NK-92 treated with Interleukin-12 subunit alpha and Interleukin-12 subunit beta, amount 100 ng/mL, for 24 hours (cell line): ENCODE data around the gene MROH8.
"Not testable (repeated sequence)": the region's sequence is repeated elsewhere in the genome, so short reads cannot be mapped to it uniquely, and the experiment has no call there.

Experiments
- DNase-seq: peaks from one replicate; lab custom pipeline; 2025; lab: John Stamatoyannopoulos, UW

The MROH8 gene

DNA sequence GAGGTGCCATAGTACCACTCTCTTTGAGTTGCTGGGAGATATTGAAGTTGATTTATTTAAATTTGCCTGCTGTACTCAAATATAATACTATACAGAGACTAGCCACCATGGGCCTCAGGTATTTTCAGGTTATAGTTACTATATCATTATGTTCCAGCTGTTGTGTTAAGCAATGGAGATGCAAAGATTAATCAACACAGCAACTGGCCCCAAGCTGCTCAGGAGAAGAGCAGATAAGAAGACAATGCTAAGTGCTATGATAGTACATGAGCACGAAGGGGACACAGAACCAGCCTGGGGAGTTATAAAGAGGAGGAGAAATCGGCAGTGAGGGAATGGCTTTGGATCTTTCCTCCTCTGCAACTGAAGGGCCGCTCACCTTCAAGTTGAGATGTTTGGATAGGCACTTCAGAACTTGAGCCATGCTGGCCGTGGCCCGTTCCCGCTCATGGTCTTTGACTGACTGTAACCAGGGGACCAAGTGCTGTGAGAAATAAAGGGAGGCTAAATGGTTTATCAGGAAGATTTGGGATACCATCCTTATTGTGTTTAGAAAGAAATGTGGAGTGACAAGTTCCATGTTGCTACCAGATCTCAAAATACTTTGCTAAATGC, 24.6 kb downstream of the MROH8 start:
- no peak for DNase-seq

DNA sequence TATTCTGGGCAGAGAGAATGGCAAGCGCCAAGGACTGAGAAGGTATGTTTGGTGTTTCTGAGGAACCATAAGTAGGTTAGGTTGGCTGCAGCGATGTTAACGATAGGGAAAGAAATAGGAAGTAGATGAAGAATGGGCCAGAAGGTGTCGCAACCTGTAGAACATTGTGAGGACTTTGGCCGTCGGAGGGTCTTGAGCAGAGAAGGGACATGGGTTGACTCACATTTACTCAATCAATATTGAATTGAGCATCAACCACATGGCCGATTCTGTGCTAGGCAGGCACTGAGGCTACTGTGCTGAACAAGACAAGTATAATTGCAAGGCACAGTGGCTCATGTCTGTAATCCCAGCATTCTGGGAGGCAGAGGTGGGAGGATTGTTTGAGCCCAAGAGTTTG, 27.1 kb downstream of the MROH8 start:
- no peak for DNase-seq

DNA sequence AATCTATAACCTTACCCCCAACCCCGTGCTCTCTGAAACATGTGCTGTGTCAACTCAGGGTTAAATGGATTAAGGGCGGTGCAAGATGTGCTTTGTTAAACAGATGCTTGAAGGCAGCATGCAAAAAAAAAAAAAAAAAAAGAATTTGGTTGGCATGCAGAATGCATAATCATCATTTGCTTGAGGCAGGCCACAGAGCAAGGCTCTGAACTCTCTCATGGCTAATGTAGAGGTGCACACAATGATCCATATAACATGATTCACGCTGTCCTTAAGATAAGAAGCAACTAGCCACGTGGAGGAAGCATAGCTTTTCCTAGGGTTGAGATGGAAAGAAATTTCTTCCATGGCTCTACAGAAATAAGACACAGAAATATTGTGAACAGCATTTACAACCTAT, 27.8 kb downstream of the MROH8 start:
- DNase-seq: no peak

DNA sequence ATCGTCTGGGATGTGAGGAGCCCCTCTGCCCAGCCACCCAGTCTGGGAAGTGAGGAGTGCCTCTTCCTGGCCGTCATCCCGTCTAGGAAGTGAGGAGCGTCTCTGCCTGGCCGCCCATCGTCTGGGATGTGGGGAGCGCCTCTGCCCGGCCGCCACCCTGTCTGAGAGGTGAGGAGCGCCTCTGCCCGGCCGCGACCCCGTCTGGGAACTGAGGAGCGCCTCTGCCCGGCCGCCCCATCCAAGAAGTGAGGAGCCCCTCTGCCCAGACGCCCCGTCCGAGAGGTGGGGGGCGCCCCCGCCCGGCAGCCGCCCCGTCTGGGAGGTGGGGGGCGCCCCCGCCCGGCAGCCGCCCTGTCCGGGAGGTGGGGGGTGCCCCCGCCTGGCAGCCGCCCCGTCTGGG, 28.5 kb downstream of the MROH8 start:
- not testable (repeated sequence) for DNase-seq

DNA sequence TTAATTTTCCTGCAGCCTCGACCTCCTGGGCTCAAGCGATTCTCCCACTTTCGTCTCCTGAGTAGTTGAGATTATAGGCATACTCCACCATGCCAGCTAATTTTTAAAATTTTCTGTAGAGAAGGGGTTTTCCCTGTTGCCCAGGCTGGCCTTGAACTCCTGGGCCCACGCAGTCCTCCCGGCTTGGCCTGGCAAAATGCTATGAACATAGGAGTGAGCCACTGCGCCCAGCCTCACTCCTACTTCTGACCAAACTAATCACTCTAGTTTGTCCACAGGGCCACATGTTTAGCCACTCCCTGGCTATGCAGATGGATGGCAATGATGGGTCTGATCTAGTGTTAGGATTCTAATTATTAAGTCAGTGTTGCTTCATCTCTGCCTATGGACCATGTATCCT, 32.1 kb downstream of the MROH8 start:
- DNase-seq: no peak

DNA sequence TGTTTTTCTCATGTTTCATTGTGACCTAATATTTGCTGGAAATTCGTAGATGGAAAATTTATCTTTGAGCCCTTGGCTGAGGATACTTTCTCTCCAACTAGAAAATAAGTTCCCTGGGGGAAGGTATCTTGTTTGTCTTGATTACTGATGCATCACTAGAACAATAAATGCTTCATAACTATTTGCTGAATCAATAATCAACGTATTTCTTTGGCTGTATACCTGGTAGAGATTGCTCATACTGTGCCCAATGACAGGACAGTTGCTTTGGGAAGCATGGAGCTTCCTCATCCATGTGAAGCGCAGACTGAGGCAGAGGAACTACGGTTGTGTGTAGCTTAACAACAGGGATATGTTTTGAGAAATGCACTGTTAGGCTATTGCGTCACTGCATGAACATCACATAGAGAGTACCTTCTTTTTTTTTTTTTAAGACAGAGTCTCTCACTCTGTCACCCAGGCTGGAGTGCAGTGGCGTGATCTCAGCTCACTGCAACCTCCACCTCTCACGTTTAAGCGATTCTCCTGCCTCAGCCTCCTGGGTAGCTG, 34.4 kb downstream of the MROH8 start:
- no peak for DNase-seq

DNA sequence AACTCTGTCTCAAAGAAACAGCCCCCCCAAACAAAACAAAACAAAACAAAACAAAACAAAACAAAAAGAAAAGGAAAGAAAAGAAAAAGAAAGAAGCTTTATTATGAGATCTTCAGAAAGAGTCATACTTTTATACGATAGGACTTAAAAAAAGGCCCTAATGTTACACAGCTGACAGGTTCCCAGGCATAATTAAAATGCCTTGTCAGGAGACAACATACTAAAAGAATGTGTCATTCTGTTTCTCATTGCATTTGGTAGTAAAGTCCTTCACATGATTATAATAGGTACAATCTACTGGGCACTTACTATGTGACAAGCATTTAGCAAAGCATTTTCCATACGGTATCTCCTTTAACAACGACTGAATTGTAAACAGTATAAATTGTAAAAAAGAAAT, 36.6 kb downstream of the MROH8 start:
- DNase-seq: no peak

DNA sequence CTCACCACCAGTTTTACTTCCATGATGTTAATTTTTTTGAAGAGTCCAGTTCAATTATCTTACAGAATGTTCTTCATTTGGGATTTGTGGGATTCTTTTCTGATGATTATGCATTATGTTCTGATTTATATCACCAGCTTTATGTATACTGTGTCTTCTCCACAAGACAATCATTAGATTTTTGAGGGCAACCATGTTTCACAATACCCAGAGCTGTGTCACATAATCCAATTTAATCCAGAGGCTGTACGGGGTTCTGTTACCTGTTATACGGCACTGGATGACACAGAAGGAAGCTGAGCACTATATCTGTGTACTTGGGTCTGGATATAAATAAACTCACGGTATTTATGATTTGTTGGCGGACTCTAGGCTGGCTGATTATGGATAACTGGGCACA, 41.8 kb downstream of the MROH8 start:
- DNase-seq: no peak

DNA sequence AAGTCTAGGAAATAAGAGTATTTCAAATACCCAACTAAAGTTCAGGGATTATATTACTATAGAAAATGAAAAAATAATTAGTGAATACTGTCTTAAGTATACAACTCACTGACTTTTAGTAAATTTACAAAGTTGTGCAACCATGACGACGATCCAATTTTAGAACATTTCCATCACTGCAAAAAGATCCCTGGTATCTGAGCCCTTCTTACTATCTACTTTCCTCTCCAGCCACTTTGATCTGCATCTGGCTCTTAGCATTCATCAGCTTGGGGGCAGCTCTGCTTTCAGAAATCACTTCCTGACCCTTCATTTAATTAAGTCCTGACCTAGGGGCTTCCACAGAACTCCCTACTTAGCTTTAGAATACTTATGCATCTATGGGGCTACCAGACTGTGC, 45.4 kb downstream of the MROH8 start:
- DNase-seq: no peak

DNA sequence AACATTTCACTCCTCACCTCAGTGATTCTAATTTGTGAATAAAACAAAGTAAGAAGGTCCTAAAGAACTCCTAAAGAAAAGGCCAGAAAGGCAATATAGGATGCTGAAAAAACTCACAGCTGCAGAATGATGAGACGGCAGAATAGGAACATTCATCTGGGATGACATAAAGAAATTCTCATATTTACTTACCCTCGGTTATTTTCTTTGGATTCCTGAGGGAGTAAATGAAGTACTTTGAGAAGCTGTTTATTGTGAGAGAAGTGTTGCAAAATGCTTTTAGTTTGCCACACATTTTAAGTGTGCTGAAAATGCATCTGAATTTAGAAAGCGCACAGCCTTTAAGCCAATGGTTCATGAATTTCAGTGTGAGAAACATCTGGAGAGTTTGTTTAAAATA, 47.9 kb downstream of the MROH8 start:
- no peak for DNase-seq

DNA sequence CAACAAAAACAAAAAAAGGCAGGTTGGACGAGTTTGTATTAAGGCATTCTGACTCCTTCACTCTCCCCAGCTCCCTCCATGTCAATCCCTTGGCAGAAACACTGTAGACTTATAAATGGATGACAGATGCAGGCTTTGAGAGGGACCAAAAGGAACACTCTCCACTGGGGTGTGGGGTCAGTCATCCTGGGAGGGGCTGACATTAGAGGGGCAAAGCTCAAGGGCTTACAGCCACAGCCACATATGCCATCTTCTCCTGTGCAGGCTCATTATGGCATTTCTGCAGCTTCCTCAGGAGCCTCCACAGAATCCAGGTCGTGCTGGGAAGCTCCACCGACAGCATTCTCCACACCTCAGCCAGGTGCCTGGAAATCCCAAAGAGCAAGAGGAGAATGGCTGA, 50.5 kb downstream of the MROH8 start:
- no peak for DNase-seq

DNA sequence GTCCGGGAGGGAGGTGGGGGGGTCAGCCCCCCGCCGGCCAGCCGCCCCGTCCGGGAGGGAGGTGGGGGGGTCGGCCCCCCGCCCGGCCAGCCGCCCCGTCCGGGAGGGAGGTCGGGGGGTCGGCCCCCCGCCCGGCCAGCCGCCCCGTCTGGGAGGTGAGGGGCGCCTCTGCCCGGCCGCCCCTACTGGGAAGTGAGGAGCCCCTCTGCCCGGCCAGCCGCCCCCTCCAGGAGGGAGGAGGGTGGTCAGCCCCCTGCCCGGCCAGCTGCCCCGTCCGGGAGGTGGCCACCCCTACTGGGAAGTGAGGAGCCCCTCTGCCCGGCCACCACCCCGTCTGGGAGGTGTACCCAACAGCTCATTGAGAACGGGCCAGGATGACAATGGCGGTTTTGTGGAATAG, 53.1 kb downstream of the MROH8 start:
- not testable (repeated sequence) for DNase-seq

DNA sequence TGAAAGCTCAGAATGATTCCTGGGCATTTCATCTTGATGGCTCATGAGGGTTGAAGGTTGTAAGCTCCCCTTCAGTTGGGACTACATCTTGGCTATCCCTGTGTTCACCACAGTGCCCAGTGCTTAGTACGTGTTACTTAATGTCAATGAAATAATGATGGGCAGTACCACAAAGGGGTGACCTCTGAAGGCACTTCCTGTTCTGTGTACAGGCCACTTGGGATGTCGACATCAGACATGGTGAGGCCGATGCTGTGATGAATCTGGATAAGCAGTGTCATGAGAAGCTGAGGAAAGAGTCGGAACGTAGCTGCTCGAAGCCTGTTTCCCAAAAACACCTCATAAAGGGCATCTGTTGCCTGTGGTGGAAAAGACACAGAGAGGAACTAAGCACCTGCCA, 55.9 kb downstream of the MROH8 start:
- DNase-seq: no peak

DNA sequence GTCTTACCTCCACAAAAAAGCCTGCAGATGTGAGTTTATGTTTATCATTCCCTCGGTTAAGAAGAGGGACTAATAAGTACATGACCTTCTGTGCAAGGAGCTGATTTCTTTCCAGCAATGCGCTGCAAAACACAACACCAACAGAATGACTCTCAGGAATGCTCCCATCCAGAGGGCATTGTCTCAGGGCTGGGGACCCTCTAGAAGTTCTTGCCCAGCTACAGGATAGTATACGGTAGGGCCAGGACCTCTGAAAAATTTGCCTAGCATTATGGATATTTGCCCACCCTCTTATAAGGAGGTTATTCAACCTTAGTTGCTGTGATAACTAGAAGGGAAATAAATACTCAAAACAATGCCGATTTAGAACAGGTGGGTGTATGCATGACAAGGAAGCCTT, 58.9 kb downstream of the MROH8 start:
- no peak for DNase-seq

DNA sequence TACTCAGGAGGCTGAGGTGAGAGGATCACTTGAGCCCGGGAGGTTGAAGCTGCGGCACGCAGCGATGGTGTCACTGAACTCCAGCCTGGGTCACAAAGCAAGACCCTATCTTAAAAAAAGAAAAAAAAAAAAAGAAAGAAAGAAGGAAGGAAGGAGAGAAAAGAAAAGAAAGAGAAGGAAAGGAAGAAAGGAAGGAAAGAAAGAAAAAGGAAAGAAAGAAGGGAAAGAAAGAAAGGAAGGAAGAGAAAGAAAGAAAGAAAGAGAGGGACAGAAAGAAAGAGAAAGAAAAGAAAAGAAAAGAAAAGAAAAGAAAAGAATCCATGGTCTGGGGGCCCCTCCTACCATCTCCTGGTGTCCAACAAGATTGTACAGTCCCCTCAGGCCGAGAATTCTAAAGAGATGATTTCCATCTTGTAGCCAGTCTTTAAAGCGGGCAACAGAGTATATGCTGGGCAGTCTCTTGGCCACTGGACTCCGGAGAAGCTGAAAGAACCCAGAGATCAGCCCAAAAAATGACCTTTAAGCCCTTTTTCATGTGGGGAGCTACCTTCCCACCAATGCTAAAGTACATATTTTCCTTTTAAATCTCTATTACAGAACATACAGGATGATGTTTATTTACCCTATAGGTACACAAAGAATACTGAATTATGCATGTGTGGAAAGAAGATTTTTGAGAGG, 59.9 kb downstream of the MROH8 start:
- no peak for DNase-seq

DNA sequence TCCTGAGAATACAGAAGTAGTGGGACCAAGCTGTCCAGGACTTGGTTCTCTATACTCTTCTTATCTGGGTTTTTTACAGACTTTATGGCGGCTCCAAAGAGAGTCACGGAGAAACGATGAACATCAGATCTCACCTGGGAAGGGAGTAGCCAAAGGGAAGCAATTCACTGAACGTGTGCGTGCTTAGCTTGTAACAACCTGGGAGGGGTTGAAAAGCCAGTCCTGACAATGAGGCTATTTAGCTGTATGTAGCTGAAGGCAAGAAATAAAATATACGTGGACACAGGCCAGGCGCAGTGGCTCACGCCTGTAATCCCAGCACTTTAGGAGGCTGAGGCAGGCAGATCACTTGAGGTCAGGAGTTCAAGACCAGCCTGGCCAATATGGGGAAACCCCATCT, 65.3 kb downstream of the MROH8 start:
- DNase-seq: no peak

DNA sequence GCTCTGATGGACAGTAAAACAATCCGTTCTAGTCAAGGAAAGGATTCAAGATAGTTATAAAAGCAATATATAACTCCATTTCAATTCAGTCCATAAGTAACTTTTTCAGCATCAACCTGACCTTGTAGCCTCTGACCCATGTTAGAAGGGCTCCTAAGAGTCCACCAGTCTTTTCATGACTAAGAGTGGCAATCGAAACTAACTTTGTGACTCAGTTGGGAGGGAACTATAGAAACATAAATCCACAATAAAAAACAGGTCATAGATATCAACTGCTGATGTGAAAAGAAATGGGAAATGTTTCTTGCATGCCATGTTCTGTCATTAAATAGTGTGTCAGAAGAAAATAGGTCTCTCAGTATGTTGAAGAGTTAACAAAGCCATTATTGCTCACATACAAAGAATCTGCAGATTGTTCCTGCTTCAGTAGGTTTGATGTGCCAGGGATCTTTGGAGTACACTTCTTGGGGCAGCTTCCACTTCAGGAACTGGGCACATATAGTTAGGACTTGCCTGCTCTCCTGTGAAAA, 67.4 kb downstream of the MROH8 start:
- DNase-seq: no peak

DNA sequence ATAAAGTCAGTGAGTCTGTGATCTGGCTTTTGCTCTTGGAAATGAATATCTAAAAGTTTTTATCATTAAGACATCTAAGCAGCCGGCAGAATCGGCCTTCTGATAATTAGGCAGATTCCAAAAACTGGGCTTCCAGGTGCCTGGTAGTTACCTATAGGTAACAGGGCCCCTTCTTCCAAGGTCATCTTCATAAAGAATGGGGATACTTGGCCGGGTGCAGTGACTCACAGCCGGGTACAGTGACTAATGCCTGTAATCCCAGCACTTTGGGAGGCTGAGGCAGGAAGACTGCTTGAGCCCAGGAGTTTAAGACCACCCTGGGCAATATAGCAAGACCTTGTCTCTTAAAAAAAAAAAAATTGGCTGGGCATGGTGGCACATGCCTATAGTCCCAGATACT, 70.7 kb downstream of the MROH8 start:
- no peak for DNase-seq

DNA sequence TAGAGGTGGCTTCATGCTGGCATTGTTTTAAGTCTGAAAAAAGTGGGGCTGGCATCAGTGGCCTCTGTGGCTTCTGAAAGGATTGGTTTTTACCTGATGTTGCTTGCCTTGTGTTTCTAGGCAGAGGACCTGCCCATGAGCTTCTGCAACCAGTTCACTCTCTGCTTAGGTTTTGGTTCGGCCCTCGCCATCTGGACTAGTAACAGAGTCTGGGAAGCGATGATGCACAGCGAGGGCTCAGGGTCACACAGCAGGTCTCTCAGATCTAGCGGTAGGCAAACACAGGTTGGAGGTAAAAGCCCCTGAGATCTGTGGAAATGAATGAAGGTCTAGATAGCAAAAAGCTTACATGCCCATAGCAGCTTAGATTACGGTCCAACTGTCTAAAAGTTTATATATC, 76.8 kb downstream of the MROH8 start:
- DNase-seq: no peak

DNA sequence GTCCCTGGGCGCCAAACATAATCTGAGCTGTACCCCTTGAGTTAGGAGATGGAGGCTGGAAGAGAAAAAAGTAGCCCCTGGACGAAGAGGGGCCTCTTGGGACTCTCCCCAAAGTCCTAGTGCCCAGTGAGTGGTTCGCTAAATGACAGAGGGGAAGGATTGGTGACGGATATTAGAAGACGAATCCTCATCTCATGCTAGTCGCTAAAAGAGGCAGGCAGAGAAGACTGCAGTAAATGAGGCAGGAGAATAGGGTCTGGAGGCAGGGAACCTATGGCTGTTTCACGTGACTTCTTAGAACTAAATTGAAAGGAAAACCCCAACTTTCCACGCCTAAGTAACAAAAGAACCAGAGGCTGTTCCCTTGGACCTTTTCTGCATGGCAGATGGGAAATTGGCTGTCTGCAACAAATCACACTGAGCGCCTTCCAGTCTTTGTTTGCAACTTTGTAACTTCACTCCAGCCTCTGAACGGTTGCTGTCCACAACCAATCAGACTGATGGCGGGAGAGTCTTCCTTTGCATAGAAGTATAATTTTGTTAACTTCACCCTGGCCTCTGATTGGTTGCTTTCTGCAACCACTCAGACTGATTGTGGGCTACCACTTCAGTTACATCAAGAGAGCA, 82.8 kb downstream of the MROH8 start:
- DNase-seq: no peak

DNA sequence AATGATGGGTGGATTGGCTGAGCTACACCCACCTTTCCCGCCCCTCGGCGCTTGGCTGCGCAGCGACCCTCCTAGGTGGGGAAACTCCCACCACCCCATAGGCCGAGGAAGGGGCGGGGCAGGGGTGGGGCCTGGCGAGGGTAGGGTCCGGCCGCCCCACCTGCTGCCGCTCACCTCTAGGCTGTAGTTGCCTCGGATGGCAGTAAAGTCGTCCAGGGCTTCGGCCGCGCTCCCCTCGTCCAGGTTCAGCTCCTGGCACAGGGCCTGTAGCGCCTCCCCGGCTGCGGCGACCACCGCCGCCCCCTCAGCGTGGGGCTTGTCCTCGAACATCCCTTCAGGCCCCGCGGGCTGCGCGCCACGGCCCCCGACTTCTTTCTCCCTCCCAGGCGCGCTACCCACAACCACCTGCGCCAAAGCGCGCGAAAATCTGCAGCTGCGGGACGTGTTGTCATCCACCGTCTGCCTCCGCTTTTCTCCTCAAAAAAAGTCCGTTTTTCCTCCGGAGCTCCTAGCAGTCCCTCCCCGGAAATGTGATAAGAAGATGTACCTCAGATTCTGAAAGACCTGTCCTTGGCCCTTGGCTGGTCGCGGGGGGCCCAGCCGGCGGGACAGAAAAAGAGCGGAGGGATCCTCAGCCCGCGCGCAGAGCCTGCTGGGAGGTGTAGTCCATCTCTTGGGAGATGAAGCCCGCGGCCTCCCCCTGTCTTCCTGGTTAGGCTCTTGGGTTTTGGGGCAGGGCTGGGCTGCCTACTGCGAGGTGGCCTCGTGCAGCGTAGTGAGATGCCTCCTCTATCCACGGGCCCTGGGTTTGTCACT, 83.5 kb downstream of the MROH8 start, which contains the start of gene RBL1:
Gene RBL1, minus strand, starts transcription at position 399 of the 816 bp plus-strand sequence. Its CDS starts 69 bp downstream, at position 330.
- peak; percentile 85 for DNase-seq

DNA sequence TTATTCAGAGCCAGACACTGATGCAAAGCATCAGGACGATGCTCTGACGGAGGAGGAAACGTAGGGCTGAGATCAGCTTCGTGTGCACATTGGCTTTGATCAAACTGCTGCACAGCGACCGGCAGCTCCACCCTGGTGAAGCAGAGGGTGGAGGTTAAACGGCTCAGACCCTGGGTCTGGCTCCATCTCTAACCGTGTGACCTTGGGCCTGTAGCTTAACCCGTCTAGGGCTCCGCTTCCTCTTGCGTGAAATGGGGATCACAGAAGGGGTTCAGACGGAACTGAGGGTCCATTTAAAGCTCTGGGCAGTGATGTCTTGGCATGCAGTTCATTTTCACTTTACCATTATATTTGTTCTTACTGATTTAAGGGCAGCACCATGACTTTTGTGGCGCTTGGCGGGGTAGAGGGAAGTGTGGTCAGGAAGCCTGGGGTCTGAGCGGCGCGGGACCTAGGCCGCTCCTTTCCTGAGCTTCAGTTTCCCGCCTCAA, 84.2 kb downstream of the MROH8 start:
- peak; percentile 47 for DNase-seq
